Measurements from ENCODE around the gene ZYX. TPM values are rescaled to one million over a fixed set of nuclear protein-coding genes. Genes with fewer than 3 reads are reported as not detected.

The ZYX gene
- total and polyA plus RNA-seq, 9 of the 15 experiments (the other 6 are each of a cell fraction or from before 2014, with no cell fraction given) = 1.8 to 130 (median 15.7) TPM

- no peak for TF ChIP-seq SMAD4 (CRISPR knock-in tag; conservative IDR thresholded peaks at IDR 0.05)
- TF ChIP-seq ZNF449 (CRISPR knock-in tag; IDR thresholded peaks at IDR 0.05) = no peak
- no peak for TF ChIP-seq GATA2 (CRISPR knock-in tag; IDR thresholded peaks at IDR 0.05)
- no peak for TF ChIP-seq GTF3C2 (IDR thresholded peaks at IDR 0.05; ENCODE audit: borderline replicate concordance, extremely low read depth, insufficient read length)
- TF ChIP-seq RNF219 (CRISPR knock-in tag; IDR thresholded peaks at IDR 0.05) = no peak
- peak in 1 of 2 experiments; percentile 33; a peak in 1 of 4 replicates for TF ChIP-seq FOXK2 (conservative IDR thresholded peaks at IDR 0.05 in 1 of 2, IDR thresholded peaks at IDR 0.05 in 1 of 2; ENCODE audit: low read depth in 2 of 2)
- TF ChIP-seq SFPQ (IDR thresholded peaks at IDR 0.05; ENCODE audit: low read depth, low read length) = no peak
- TF ChIP-seq ILF3 (IDR thresholded peaks at IDR 0.05; ENCODE audit: borderline replicate concordance) = no peak
- TF ChIP-seq ZFPM2 (CRISPR knock-in tag; IDR thresholded peaks at IDR 0.05) = 0 out of 2 replicates have a peak, but pooled peaks have one; percentile 51
- TF ChIP-seq HDGF (IDR thresholded peaks at IDR 0.05) = peak; percentile 75; the same call in 1 of the 2 replicates
- no peak for TF ChIP-seq NR4A1 (CRISPR knock-in tag; IDR thresholded peaks at IDR 0.05)
- no peak for TF ChIP-seq NR4A1 (tag; IDR thresholded peaks at IDR 0.05)
- no peak for TF ChIP-seq SIRT6 (IDR thresholded peaks at IDR 0.05; ENCODE audit: low read depth, low read length)
- TF ChIP-seq ZNF239 (CRISPR knock-in tag; IDR thresholded peaks at IDR 0.05) = no peak
- no peak for TF ChIP-seq KLF10 (CRISPR knock-in tag; IDR thresholded peaks at IDR 0.05)
- TF ChIP-seq CBFA2T2 (conservative IDR thresholded peaks at IDR 0.05) = no peak
- TF ChIP-seq ZNF551 (CRISPR knock-in tag; IDR thresholded peaks at IDR 0.05) = no peak
- no peak for TF ChIP-seq TCF15 (CRISPR knock-in tag; IDR thresholded peaks at IDR 0.05)
Measured at GRCh38 chr7:143384661-143385631, 3.8 kb downstream of the ZYX start (continued).

All from K562 (cell line).